Measurements from ENCODE around the gene HOMER2.

Gene HOMER2

GRCh38 chr15:82959423-82959822, 6.9 kb upstream of the HOMER2 start:
- in situ Hi-C loops (cut with HindIII; ENCODE audit: low sequenced_read_pairs) = no loop called here
- H3K4me3 ChIP-seq (ENCODE audit: low read depth, low read length) = no peak overlapping the region
- no peak for DNase-seq (ENCODE audit: low read depth)
- no peak for TF ChIP-seq CTCF (IDR thresholded peaks at IDR 0.05; ENCODE audit: low read depth, low read length, missing control alignments)

GRCh38 chr15:82958638-82959037, 6.1 kb upstream of the HOMER2 start:
- no peak overlapping the region for H3K4me3 ChIP-seq (ENCODE audit: low read depth, low read length)
- no peak for DNase-seq (ENCODE audit: low read depth)
- TF ChIP-seq CTCF (IDR thresholded peaks at IDR 0.05; ENCODE audit: low read depth, low read length, missing control alignments) = no peak
- in situ Hi-C loops (cut with HindIII; ENCODE audit: low sequenced_read_pairs) = no loop called here

- peak overlapping the region; percentile 44 for H3K4me3 ChIP-seq (ENCODE audit: low read depth, low read length)
- in situ Hi-C loops (cut with HindIII; ENCODE audit: low sequenced_read_pairs) = loop anchor here (5.0 kb wide), 2 partner anchors 51 to 104 kb away; no protein-coding TSS in a partner anchor
- no peak for TF ChIP-seq CTCF (IDR thresholded peaks at IDR 0.05; ENCODE audit: low read depth, low read length, missing control alignments)
- DNase-seq (ENCODE audit: low read depth) = no peak
Observed at GRCh38 chr15:82951472-82952157, 905 bp downstream of the HOMER2 start.

GRCh38 chr15:82950746-82951370, 1.7 kb downstream of the HOMER2 start:
- DNase-seq (ENCODE audit: low read depth) = no peak
- in situ Hi-C loops (cut with HindIII; ENCODE audit: low sequenced_read_pairs) = loop anchor here (5.0 kb wide), 2 partner anchors 51 to 104 kb away; no protein-coding TSS in a partner anchor
- no peak for TF ChIP-seq CTCF (IDR thresholded peaks at IDR 0.05; ENCODE audit: low read depth, low read length, missing control alignments)
- H3K4me3 ChIP-seq (ENCODE audit: low read depth, low read length) = no peak overlapping the region

- TF ChIP-seq CTCF (IDR thresholded peaks at IDR 0.05; ENCODE audit: low read depth, low read length, missing control alignments) = no peak
- no peak for DNase-seq (ENCODE audit: low read depth)
- in situ Hi-C loops (cut with HindIII; ENCODE audit: low sequenced_read_pairs) = loop anchor here (5.0 kb wide), 2 partner anchors 52 to 103 kb away; no protein-coding TSS in a partner anchor
- H3K4me3 ChIP-seq (ENCODE audit: low read depth, low read length) = no peak overlapping the region
Observed at GRCh38 chr15:82950295-82950694, 2.2 kb downstream of the HOMER2 start.

- TF ChIP-seq CTCF (IDR thresholded peaks at IDR 0.05; ENCODE audit: low read depth, low read length, missing control alignments) = no peak
- no peak overlapping the region for H3K4me3 ChIP-seq (ENCODE audit: low read depth, low read length)
- in situ Hi-C loops (cut with HindIII; ENCODE audit: low sequenced_read_pairs) = no loop called here
- no peak for DNase-seq (ENCODE audit: low read depth)
Observed at GRCh38 chr15:82946155-82946701, 6.3 kb downstream of the HOMER2 start.
